ENCODE measurements around the gene IL32.
A peak's percentile ranks its signal among the peaks of the same experiment; 100 is the strongest.

The IL32 gene

DNA sequence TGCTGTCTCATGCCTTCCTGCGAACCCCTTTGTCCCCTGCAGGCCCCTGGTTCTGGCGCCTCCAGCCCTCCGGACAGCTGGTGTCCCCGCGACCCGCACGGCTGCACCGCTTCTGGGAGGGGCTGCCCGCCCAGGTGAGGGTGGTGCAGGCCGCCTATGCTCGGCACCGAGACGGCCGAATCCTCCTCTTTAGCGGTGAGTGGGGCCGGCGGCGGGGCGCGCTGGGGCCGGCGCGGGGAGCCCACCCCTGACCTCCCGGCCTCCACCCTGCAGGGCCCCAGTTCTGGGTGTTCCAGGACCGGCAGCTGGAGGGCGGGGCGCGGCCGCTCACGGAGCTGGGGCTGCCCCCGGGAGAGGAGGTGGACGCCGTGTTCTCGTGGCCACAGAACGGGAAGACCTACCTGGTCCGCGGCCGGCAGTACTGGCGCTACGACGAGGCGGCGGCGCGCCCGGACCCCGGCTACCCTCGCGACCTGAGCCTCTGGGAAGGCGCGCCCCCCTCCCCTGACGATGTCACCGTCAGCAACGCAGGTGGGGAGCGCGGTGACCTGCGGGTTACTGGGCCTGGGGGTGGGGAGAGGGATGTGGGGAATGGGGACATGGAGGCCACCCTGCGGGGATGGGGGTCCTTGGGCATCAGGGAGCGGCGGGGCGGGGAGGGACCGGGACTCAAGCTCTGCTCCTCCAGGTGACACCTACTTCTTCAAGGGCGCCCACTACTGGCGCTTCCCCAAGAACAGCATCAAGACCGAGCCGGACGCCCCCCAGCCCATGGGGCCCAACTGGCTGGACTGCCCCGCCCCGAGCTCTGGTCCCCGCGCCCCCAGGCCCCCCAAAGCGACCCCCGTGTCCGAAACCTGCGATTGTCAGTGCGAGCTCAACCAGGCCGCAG is 7.1 kb upstream of the IL32 start:
- Histone ChIP-seq H3K27me3 (ENCODE audit: insufficient read depth, low read length, poor library complexity) (no peaks in the 10 kb centered on the region), H3K9ac (ENCODE audit: low read length) (peak overlapping the region; percentile 91), H3K4me2 (ENCODE audit: low read length) (peak overlapping the region; percentile 78), H2BK120ac (ENCODE audit: low read depth, low read length) (no peak overlapping the region), H3K79me1 (ENCODE audit: low read length) (no peaks in the 10 kb centered on the region), H3K56ac (ENCODE audit: low read length) (peak overlapping the region; percentile 96), H3K36me3 (ENCODE audit: control insufficient read depth, insufficient read depth, low read length) (no peaks in the 10 kb centered on the region), H3K4me1 (ENCODE audit: control insufficient read depth, low read depth, low read length) (no peaks in the 10 kb centered on the region), H2BK5ac (ENCODE audit: low read length) (no peak overlapping the region), H3K79me2 (ENCODE audit: control insufficient read depth, insufficient read depth, low read length) (no peaks in the 10 kb centered on the region), H3K4me3 (ENCODE audit: low read length) (peak overlapping the region; percentile 62), H3K4ac (ENCODE audit: low read depth, low read length) (no peak overlapping the region), H3K27ac (ENCODE audit: low read depth, low read length) (no peak overlapping the region), H3K23ac (ENCODE audit: low read length) (peak overlapping the region; percentile 15), H2AK5ac (ENCODE audit: low read length) (no peak overlapping the region), H4K5ac (ENCODE audit: low read length) (no peak overlapping the region), H2BK15ac (replicated peaks; ENCODE audit: low read depth) (no peak overlapping the region), H3K18ac (ENCODE audit: low read length) (peak overlapping the region; percentile 25), H4K8ac (ENCODE audit: low read depth, low read length) (no peak overlapping the region)
- peak; percentile 81 for DNase-seq
- WGBS (ENCODE audit: extremely low coverage, insufficient coverage, low lambda C conversion rate): no CpG with 5 or more reads among the region's 77 CpGs

DNA sequence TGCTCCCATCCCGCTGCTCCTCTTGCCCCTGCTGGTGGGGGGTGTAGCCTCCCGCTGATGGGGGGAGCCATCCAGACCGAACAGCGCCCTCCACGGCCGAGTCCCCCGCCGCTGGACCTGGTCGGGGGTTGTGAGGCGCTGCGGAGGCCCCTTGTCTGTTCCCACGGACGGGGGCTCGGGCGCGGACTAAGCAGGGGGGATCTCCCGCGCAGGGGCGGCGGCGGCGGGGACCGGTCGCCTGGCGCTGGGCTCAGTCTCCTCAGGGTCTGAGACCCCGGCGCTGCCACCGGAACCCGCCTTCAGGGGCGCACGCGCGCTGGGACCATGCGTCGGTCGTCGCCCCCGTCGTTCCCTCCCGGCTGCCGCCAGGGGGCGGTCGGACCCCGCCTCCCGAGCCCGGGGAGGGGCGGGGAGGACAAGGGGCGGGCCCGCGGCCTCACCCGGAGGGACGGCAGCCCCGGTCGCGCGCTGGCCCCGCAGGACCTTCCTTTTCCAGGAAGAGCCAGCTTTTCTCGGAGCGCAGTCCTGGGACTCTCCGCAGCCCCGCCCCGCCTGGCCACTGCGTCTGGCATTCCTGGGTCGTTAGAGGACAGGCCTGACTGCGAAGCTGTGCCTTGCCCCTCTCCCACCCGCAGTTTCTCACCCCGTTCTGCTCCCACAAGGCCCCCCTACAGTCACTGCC is 6.3 kb upstream of the IL32 start:
- Histone ChIP-seq H3K56ac (ENCODE audit: low read length) (peak overlapping the region; percentile 96), H3K4ac (ENCODE audit: low read depth, low read length) (no peak overlapping the region), H2BK120ac (ENCODE audit: low read depth, low read length) (no peak overlapping the region), H3K18ac (ENCODE audit: low read length) (peak overlapping the region; percentile 25), H3K23ac (ENCODE audit: low read length) (no peak overlapping the region), H3K4me2 (ENCODE audit: low read length) (peak overlapping the region; percentile 78), H2AK5ac (ENCODE audit: low read length) (no peak overlapping the region), H2BK15ac (replicated peaks; ENCODE audit: low read depth) (no peak overlapping the region), H3K4me3 (ENCODE audit: low read length) (peak overlapping the region; percentile 62), H4K8ac (ENCODE audit: low read depth, low read length) (no peak overlapping the region), H3K27me3 (ENCODE audit: insufficient read depth, low read length, poor library complexity) (no peaks in the 10 kb centered on the region), H3K79me1 (ENCODE audit: low read length) (no peaks in the 10 kb centered on the region), H3K27ac (ENCODE audit: low read depth, low read length) (peak overlapping the region; percentile 7), H3K9ac (ENCODE audit: low read length) (peak overlapping the region; percentile 91), H2BK5ac (ENCODE audit: low read length) (peak overlapping the region; percentile 20), H3K36me3 (ENCODE audit: control insufficient read depth, insufficient read depth, low read length) (no peaks in the 10 kb centered on the region), H3K79me2 (ENCODE audit: control insufficient read depth, insufficient read depth, low read length) (no peaks in the 10 kb centered on the region), H3K4me1 (ENCODE audit: control insufficient read depth, low read depth, low read length) (no peaks in the 10 kb centered on the region), H4K5ac (ENCODE audit: low read length) (no peak overlapping the region)
- DNase-seq: peak; percentile 94
- no CpG with 5 or more reads among the region's 67 CpGs for WGBS (ENCODE audit: extremely low coverage, insufficient coverage, low lambda C conversion rate)

DNA sequence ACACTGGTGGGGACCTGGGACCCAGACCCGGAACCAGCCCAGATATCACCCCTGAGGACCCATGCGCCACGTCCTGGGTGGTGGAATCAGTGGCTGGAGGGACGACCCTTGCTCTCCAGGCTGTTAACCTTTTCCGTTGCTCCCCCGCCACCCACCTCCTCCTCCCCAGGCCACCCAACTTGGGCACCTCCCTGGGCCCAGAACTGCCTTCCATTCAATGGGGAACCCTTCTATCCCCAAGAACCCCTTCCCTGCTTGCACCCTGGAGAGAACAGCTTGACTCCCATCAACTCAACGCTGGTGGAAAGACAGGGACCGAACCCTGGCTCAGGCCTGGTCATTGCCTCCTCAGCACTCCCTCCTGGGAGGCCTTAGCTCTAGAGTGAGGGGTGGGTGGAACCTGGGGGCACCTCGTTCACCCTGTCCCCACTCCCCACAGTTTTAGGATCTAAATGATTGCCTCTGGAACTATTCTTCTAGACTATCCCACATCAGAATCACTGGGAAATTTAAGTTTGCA is 5.7 kb upstream of the IL32 start:
- H2AK5ac ChIP-seq (ENCODE audit: low read length): no peak overlapping the region
- no peaks in the 10 kb centered on the region for H3K27me3 ChIP-seq (ENCODE audit: insufficient read depth, low read length, poor library complexity)
- H2BK5ac ChIP-seq (ENCODE audit: low read length): peak overlapping the region; percentile 20
- H4K8ac ChIP-seq (ENCODE audit: low read depth, low read length): no peak overlapping the region
- no peaks in the 10 kb centered on the region for H3K79me1 ChIP-seq (ENCODE audit: low read length)
- H3K9ac ChIP-seq (ENCODE audit: low read length): peak overlapping the region; percentile 77
- H3K4ac ChIP-seq (ENCODE audit: low read depth, low read length): no peak overlapping the region
- DNase-seq: no peak
- no peak overlapping the region for H2BK15ac ChIP-seq (replicated peaks; ENCODE audit: low read depth)
- peak overlapping the region; percentile 27 for H3K4me3 ChIP-seq (ENCODE audit: low read length)
- H3K4me2 ChIP-seq (ENCODE audit: low read length): peak overlapping the region; percentile 45
- peak overlapping the region; percentile 1 for H3K18ac ChIP-seq (ENCODE audit: low read length)
- H4K5ac ChIP-seq (ENCODE audit: low read length): no peak overlapping the region
- peak overlapping the region; percentile 7 for H3K27ac ChIP-seq (ENCODE audit: low read depth, low read length)
- H2BK120ac ChIP-seq (ENCODE audit: low read depth, low read length): no peak overlapping the region
- no peaks in the 10 kb centered on the region for H3K79me2 ChIP-seq (ENCODE audit: control insufficient read depth, insufficient read depth, low read length)
- no peaks in the 10 kb centered on the region for H3K4me1 ChIP-seq (ENCODE audit: control insufficient read depth, low read depth, low read length)
- no CpG with 5 or more reads among the region's 9 CpGs for WGBS (ENCODE audit: extremely low coverage, insufficient coverage, low lambda C conversion rate)
- no peaks in the 10 kb centered on the region for H3K36me3 ChIP-seq (ENCODE audit: control insufficient read depth, insufficient read depth, low read length)
- H3K23ac ChIP-seq (ENCODE audit: low read length): no peak overlapping the region
- H3K56ac ChIP-seq (ENCODE audit: low read length): peak overlapping the region; percentile 88

DNA sequence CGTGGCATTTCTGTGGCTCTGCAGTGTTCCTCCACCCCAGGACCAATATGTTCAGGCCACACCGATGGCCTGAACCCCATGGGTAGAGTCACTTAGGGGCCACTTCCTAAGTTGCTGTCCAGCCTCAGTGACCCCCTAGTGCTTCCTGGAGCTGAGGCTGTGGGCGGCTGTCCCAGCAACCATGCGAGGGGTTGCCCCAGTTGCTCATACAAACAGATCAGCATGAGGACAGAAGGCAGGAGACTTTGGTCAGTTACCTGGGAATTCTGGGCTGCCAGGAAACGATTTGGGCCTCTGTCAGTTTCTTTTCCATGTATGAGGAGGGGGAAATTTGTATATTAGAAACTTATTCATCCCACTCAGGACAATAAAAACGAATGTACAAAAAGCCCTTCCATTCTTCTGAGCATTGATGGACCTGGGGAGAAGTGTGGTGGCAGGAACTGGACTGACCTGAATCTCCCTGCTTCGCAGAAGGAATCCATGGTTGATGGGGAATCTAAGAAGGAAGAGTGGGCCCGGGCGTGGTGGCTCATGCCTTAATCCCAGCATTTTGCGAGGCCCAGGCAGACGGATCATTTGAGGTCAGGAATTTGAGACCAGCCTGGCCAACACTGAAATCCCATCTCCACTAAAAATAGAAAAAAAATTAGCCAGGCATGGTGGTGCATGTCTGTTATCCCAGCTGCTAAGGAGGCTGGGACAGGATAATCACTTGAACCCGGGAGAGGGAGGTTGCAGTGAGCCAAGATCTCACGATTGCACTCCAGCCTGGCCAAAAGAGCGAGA is 4.9 kb upstream of the IL32 start:
- no peak overlapping the region for H3K4ac ChIP-seq (ENCODE audit: low read depth, low read length)
- H3K18ac ChIP-seq (ENCODE audit: low read length): no peak overlapping the region
- no peak overlapping the region for H3K4me2 ChIP-seq (ENCODE audit: low read length)
- WGBS (ENCODE audit: extremely low coverage, insufficient coverage, low lambda C conversion rate): no CpG with 5 or more reads among the region's 14 CpGs
- no peaks in the 10 kb centered on the region for H3K79me1 ChIP-seq (ENCODE audit: low read length)
- H4K8ac ChIP-seq (ENCODE audit: low read depth, low read length): no peak overlapping the region
- H3K4me3 ChIP-seq (ENCODE audit: low read length): no peak overlapping the region
- no peak for DNase-seq
- H2BK15ac ChIP-seq (replicated peaks; ENCODE audit: low read depth): no peak overlapping the region
- H3K4me1 ChIP-seq (ENCODE audit: control insufficient read depth, low read depth, low read length): no peaks in the 10 kb centered on the region
- no peaks in the 10 kb centered on the region for H3K27me3 ChIP-seq (ENCODE audit: insufficient read depth, low read length, poor library complexity)
- H2BK120ac ChIP-seq (ENCODE audit: low read depth, low read length): no peak overlapping the region
- H2BK5ac ChIP-seq (ENCODE audit: low read length): no peak overlapping the region
- H3K56ac ChIP-seq (ENCODE audit: low read length): no peak overlapping the region
- H3K27ac ChIP-seq (ENCODE audit: low read depth, low read length): no peak overlapping the region
- no peak overlapping the region for H4K5ac ChIP-seq (ENCODE audit: low read length)
- H3K23ac ChIP-seq (ENCODE audit: low read length): no peak overlapping the region
- H2AK5ac ChIP-seq (ENCODE audit: low read length): no peak overlapping the region
- no peaks in the 10 kb centered on the region for H3K79me2 ChIP-seq (ENCODE audit: control insufficient read depth, insufficient read depth, low read length)
- no peaks in the 10 kb centered on the region for H3K36me3 ChIP-seq (ENCODE audit: control insufficient read depth, insufficient read depth, low read length)
- H3K9ac ChIP-seq (ENCODE audit: low read length): no peak overlapping the region

DNA sequence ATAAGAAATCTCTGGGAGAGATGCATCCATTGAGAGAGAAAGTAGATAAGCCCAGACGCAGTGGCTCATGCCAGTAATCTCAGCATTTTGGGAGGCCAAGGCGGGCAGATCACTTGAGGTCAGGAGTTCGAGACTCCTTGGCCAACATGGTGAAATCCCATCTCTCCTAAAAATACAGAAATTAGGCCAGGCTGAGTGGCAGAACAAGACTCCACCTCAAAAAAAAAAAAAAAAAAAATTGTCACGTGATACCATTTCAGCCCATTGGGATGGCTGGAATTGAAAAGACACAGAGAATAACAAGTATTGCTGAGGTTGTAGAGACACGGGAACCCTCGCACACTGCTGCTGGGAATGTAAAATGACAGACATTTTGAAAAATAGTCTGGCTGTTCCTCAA is 2.9 kb upstream of the IL32 start:
- H2BK15ac ChIP-seq (replicated peaks; ENCODE audit: low read depth): no peak overlapping the region
- no peak overlapping the region for H3K18ac ChIP-seq (ENCODE audit: low read length)
- H3K79me2 ChIP-seq (ENCODE audit: control insufficient read depth, insufficient read depth, low read length): no peaks in the 10 kb centered on the region
- no peak overlapping the region for H2BK120ac ChIP-seq (ENCODE audit: low read depth, low read length)
- no peak overlapping the region for H3K23ac ChIP-seq (ENCODE audit: low read length)
- no CpG with 5 or more reads among the region's 6 CpGs for WGBS (ENCODE audit: extremely low coverage, insufficient coverage, low lambda C conversion rate)
- H2AK5ac ChIP-seq (ENCODE audit: low read length): no peak overlapping the region
- no peaks in the 10 kb centered on the region for H3K27me3 ChIP-seq (ENCODE audit: insufficient read depth, low read length, poor library complexity)
- H3K79me1 ChIP-seq (ENCODE audit: low read length): no peaks in the 10 kb centered on the region
- H3K4me3 ChIP-seq (ENCODE audit: low read length): no peak overlapping the region
- no peaks in the 10 kb centered on the region for H3K4me1 ChIP-seq (ENCODE audit: control insufficient read depth, low read depth, low read length)
- no peak overlapping the region for H2BK5ac ChIP-seq (ENCODE audit: low read length)
- H4K8ac ChIP-seq (ENCODE audit: low read depth, low read length): no peak overlapping the region
- no peak overlapping the region for H3K27ac ChIP-seq (ENCODE audit: low read depth, low read length)
- H3K4ac ChIP-seq (ENCODE audit: low read depth, low read length): no peak overlapping the region
- H3K4me2 ChIP-seq (ENCODE audit: low read length): no peak overlapping the region
- no peak overlapping the region for H3K56ac ChIP-seq (ENCODE audit: low read length)
- H3K9ac ChIP-seq (ENCODE audit: low read length): no peak overlapping the region
- H4K5ac ChIP-seq (ENCODE audit: low read length): no peak overlapping the region
- DNase-seq: no peak
- H3K36me3 ChIP-seq (ENCODE audit: control insufficient read depth, insufficient read depth, low read length): no peaks in the 10 kb centered on the region

All from mesendoderm (in vitro differentiated cells).